NCI-H1436 (cell line): ENCODE results near the gene TCF7.

ENCODE experiments used
- DNase-seq: peaks from one replicate; lab custom pipeline; 2025; lab: John Stamatoyannopoulos, UW

The TCF7 gene

DNA sequence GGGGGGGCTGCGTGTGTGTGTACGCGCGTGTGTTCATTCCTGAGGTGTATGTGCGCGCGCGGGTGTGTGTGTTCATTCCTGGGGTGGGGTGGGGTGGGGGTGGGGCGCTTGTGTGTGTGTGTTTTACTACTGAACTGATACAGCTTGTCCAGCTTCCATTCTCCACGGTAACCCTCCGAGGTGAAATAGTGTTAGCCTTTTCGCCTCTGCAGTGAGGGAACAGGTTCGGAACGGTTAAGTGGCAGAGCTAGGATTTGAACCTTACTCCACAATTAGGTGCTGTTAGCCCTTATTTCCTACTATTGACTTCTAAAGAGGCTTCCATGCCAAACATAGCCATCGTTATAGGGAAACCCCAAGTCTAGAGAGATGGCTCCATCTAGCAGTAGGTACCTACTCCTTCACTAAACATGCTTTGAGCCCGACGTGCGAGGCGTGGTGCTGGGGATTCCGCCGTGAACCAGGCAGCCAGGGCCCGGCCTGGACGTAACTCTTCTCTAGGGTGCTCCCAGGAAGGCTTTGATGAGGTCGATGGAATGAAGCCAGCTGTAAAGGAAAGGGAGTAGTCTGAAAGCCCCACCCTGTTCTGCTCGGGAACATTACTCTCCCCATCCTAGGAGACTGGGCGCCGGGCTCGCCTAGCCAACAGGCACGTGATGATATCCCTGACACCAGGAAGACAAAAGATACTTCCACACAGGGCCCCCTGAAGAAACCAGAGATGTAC lies 63.1 kb downstream of the TCF7 start:
- DNase-seq = peak; percentile 6

DNA sequence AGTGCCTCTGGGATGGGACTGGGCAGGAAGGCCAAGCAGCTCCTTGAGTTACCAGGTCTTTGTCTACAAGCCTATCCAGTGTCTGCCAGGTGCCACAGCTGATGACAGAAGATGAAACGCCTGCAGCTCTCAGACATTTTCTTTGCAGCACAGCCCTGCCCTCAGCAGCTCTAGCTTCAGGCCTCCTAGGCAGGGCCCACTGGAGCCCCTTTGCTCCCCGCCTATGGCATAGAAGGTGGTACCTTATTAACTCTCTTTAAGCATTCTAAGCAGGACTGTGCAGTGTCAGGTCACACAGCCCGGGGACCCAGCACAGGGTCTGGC lies 63.6 kb downstream of the TCF7 start:
- DNase-seq = no peak

DNA sequence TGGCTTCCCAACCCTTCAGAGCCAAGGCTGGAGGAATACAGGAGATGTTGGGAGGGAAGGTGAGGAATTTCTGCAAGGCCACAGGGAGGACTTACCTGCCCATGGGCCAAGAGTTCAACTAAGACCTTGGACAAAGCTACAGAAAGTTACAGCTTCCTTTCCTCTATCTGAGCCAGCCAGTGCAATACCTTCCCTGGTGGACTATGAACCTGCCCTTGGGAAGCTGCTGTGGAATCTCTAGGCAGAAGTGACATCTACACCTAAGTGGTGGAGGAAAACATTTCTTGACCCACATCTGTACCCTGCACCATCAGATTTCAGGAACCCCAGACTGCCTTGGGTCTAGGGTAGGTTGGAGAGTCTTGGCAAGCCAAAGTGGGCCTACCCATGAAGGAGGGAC lies 69.0 kb downstream of the TCF7 start:
- DNase-seq = no peak

DNA sequence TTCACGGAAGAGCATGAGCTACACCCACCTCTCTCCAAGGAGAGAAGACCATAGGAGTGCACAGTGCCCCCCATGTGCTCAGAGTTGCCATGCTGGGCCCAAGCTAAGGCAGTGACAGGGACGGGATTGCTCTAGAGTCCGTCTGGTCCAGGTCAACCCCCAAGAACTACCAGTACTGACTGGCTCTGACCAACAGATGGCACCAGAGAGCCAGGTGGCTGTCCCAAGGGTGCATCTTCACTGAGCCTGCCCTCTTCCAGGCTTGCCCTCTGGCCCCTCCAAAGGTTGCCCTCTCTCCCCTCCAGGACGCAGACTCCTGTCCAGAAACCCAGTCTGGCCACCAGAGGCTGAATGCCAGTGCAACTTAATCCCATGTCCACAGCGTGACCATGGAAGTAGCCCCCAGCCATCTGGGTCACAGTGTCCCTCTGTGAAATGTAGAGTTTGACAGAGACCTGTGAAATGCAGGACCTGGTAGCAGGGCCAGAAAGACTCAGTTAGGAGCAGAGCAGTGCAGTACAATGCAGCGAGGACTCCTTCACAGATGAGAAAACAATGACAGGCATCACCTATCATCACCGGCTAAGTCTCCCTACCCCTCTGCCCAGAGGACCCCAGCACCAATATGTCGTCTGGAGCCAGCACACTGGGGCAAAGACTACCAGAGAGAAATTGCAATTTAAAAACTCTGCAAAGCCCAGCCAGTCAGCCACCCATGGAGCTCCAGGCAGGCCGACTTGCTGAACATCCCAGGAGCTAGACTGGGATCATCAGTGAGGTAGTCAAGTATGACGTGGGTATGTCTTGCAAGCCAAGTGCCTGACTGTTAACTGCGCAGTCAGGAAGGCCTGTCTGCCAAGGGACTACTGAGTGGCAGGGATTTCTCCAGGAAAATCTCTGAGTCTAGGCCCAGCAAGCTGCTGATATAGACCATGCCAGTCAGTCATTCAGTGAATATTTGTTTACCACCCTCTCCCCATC lies 70.0 kb downstream of the TCF7 start:
- DNase-seq = peak; percentile 50

DNA sequence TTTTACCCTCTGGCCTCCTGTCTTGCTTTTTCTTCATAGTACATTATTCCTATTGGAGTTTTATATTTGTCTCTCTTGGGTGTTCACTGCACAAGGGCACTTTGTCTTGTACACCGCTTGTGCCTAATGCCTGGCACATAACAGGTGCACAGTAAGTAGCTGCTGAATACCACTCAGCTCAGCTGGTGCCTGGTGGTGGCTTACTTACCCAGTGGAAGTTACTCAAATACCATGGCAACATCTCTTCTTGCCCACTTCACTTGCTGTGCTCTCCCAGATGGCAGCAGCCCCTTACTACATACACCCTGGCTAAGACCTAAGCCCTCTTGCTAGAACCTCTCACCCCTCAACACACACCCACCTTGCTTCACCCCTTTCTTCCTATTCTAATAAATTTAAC lies 73.6 kb downstream of the TCF7 start:
- no peak for DNase-seq

DNA sequence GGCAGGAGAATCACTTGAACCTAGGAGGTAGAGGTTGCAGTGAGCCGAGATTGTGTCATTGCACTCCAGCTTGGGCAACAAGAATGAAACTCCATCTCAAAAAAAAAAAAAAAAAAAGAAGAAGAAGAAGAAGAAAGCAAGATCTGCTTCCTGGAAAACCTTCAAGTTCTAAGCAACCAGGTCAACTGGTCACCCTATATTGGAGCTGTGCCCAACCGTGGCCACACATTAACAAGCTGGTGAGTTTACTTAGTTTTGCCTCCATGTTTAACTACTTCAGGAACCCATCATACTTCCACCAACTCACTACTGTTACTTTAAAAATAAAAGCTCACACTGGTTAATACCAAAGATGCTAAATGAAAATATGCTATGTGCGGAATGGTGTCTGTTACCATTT lies 74.5 kb downstream of the TCF7 start:
- no peak for DNase-seq

DNA sequence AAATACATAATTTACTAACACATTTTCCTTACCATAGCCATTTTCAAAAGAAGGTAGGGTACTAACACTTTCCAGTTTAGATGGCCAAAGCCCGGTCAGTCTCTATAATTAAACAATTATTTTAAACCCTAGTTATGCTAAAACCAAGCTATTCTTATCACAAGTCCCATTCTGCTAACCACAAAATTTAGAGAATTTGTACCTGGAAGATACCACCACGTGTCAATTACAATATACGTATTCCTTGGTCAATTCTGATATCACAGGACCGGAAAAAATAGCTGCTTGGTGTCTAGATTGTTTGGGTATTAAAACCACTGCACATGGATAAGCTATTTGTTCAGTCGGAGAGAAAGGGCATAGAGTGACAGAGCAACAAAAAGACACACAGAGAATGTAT lies 81.2 kb downstream of the TCF7 start:
- no peak for DNase-seq
